ENCODE results near the gene SHE. TPM values are rescaled to one million over a fixed set of nuclear protein-coding genes. Genes with fewer than 3 reads are reported as not detected.

The SHE gene
- total RNA-seq, 1 donor from 2014 or later, result under 0.01 TPM

- H3K4me3 ChIP-seq (ENCODE audit: low read depth, low read length), result no peak overlapping the region
- peak; percentile 18 for DNase-seq (ENCODE audit: low read depth)
- TF ChIP-seq, protein P1, sequence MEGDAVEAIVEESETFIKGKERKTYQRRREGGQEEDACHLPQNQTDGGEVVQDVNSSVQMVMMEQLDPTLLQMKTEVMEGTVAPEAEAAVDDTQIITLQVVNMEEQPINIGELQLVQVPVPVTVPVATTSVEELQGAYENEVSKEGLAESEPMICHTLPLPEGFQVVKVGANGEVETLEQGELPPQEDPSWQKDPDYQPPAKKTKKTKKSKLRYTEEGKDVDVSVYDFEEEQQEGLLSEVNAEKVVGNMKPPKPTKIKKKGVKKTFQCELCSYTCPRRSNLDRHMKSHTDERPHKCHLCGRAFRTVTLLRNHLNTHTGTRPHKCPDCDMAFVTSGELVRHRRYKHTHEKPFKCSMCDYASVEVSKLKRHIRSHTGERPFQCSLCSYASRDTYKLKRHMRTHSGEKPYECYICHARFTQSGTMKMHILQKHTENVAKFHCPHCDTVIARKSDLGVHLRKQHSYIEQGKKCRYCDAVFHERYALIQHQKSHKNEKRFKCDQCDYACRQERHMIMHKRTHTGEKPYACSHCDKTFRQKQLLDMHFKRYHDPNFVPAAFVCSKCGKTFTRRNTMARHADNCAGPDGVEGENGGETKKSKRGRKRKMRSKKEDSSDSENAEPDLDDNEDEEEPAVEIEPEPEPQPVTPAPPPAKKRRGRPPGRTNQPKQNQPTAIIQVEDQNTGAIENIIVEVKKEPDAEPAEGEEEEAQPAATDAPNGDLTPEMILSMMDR (conservative IDR thresholded peaks at IDR 0.05; ENCODE audit: low read depth, low read length), result peak; percentile 97
Observed at GRCh38 chr1:154479764-154480421, 22.3 kb downstream of the SHE start.

DNA sequence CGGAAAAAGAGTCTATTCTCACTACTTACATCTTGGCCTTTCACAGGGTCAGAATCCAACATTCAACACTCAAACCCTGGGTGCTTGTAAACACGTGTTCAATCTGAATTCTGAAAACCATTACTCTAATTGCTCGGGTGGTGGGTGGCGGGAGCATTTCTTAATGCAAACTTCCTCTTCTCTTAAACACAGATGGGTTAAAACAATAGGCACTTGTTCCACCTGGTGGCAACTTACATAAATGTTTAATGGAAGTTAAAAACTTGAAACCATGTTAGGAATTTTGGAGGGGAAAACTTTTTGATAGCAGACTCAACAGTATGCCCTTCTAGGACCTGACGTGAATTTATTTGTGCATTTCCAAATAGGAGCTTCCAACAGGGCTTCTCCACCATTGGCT lies 23.6 kb downstream of the SHE start:
- H3K4me3 ChIP-seq (ENCODE audit: low read depth, low read length), result no peak overlapping the region
- DNase-seq (ENCODE audit: low read depth), result no peak
- TF ChIP-seq, protein P1 (conservative IDR thresholded peaks at IDR 0.05; ENCODE audit: low read depth, low read length), result no peak

GRCh38 chr1:154478013-154478412 lies 24.2 kb downstream of the SHE start:
- TF ChIP-seq, protein P1 (conservative IDR thresholded peaks at IDR 0.05; ENCODE audit: low read depth, low read length), result no peak
- DNase-seq (ENCODE audit: low read depth), result no peak

GRCh38 chr1:154476791-154477190 lies 25.4 kb downstream of the SHE start:
- no peak for DNase-seq (ENCODE audit: low read depth)
- H3K4me3 ChIP-seq (ENCODE audit: low read depth, low read length), result no peak overlapping the region
- TF ChIP-seq, protein P1 (conservative IDR thresholded peaks at IDR 0.05; ENCODE audit: low read depth, low read length), result no peak

More at GRCh38 chr1:154478013-154478412, 24.2 kb downstream of the SHE start:
- H3K4me3 ChIP-seq (ENCODE audit: low read depth, low read length), result no peak overlapping the region

DNA sequence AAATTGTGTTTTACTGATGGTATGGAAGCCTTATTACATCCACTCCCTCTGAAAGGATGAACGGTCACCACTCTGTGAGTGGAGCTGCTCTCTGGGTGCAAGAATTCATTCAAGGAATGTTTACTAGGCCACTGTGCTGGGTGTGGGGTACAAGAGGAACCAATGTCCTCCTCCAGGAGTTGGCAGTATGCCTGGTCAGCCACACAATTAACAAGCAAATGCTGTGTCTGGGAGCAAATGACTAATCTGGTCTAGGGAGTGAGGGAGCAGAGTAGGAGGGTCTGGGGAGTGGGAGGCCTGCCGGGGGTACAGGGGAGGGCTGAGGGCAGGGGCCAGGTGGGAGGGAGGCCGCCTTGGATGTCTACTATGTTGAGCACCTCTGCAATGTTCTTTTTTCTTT lies 27.4 kb downstream of the SHE start:
- DNase-seq (ENCODE audit: low read depth), result peak; percentile 77
- H3K4me3 ChIP-seq (ENCODE audit: low read depth, low read length), result no peak overlapping the region
- TF ChIP-seq, protein P1 (conservative IDR thresholded peaks at IDR 0.05; ENCODE audit: low read depth, low read length), result no peak

DNA sequence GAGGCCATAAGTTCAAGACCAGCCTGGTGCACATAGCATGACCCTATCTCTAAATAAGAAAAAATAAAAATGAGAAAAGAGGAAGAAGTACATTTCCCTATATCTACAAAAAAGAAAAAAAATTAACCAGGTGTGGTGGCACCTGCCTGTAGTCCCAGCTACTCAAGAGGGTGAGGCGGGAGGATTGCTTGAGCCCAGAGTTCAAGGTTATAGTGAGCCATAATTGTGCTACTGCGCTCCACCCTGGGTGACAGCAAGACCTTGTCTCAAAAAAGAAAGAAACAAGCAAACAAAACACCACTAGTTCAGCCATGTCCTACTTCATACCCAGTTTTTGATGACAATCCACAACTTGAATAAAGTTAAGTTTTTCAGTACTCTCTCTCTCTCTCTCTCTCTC lies 30.9 kb downstream of the SHE start:
- H3K4me3 ChIP-seq (ENCODE audit: low read depth, low read length), result no peak overlapping the region
- no peak for DNase-seq (ENCODE audit: low read depth)
- TF ChIP-seq, protein P1 (conservative IDR thresholded peaks at IDR 0.05; ENCODE audit: low read depth, low read length), result no peak
